ENCODE data around the gene TRHDE.

The TRHDE gene

GRCh38 chr12:72406111-72406510 lies 133.9 kb downstream of the TRHDE start:
- H3K9ac ChIP-seq, result no peak overlapping the region
- H3K36me3 ChIP-seq (ENCODE audit: control insufficient read depth, insufficient read depth, low read length), result no peaks in the 10 kb centered on the region
- no peaks in the 10 kb centered on the region for H3K4me1 ChIP-seq
- H3K4me2 ChIP-seq (ENCODE audit: low read length), result no peak overlapping the region
- TF ChIP-seq, protein P1, sequence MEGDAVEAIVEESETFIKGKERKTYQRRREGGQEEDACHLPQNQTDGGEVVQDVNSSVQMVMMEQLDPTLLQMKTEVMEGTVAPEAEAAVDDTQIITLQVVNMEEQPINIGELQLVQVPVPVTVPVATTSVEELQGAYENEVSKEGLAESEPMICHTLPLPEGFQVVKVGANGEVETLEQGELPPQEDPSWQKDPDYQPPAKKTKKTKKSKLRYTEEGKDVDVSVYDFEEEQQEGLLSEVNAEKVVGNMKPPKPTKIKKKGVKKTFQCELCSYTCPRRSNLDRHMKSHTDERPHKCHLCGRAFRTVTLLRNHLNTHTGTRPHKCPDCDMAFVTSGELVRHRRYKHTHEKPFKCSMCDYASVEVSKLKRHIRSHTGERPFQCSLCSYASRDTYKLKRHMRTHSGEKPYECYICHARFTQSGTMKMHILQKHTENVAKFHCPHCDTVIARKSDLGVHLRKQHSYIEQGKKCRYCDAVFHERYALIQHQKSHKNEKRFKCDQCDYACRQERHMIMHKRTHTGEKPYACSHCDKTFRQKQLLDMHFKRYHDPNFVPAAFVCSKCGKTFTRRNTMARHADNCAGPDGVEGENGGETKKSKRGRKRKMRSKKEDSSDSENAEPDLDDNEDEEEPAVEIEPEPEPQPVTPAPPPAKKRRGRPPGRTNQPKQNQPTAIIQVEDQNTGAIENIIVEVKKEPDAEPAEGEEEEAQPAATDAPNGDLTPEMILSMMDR (IDR thresholded peaks at IDR 0.05), result no peak
- H3K27ac ChIP-seq, result no peak overlapping the region
- H3K9me3 ChIP-seq (ENCODE audit: control insufficient read depth, low read length), result no peaks in the 10 kb centered on the region
- H2AFZ ChIP-seq, result no peak overlapping the region
- no peaks in the 10 kb centered on the region for H3K27me3 ChIP-seq (ENCODE audit: control insufficient read depth, insufficient read depth, low read length)
- no peaks in the 10 kb centered on the region for H3K79me2 ChIP-seq
- no peak overlapping the region for H3K4me3 ChIP-seq (ENCODE audit: low read depth, low read length)

GRCh38 chr12:72432037-72432604 lies 160.0 kb downstream of the TRHDE start:
- H3K9me3 ChIP-seq (ENCODE audit: control insufficient read depth, low read length), result no peaks in the 10 kb centered on the region
- H3K4me1 ChIP-seq, result no peaks in the 10 kb centered on the region
- H2AFZ ChIP-seq, result no peak overlapping the region
- no peak overlapping the region for H3K4me2 ChIP-seq (ENCODE audit: low read length)
- H3K9ac ChIP-seq, result no peak overlapping the region
- no peaks in the 10 kb centered on the region for H3K27me3 ChIP-seq (ENCODE audit: control insufficient read depth, insufficient read depth, low read length)
- no peak overlapping the region for H3K4me3 ChIP-seq (ENCODE audit: low read depth, low read length)
- TF ChIP-seq, protein P1 (IDR thresholded peaks at IDR 0.05), result no peak
- no peaks in the 10 kb centered on the region for H3K36me3 ChIP-seq (ENCODE audit: control insufficient read depth, insufficient read depth, low read length)
- no peaks in the 10 kb centered on the region for H3K79me2 ChIP-seq
- H3K27ac ChIP-seq, result no peak overlapping the region

GRCh38 chr12:72433298-72433697 lies 161.1 kb downstream of the TRHDE start:
- no peak overlapping the region for H2AFZ ChIP-seq
- no peak overlapping the region for H3K27ac ChIP-seq
- H3K4me3 ChIP-seq (ENCODE audit: low read depth, low read length), result no peak overlapping the region
- no peak overlapping the region for H3K9ac ChIP-seq
- H3K4me1 ChIP-seq, result no peaks in the 10 kb centered on the region
- no peaks in the 10 kb centered on the region for H3K36me3 ChIP-seq (ENCODE audit: control insufficient read depth, insufficient read depth, low read length)
- H3K79me2 ChIP-seq, result no peaks in the 10 kb centered on the region
- TF ChIP-seq, protein P1 (IDR thresholded peaks at IDR 0.05), result no peak
- no peaks in the 10 kb centered on the region for H3K9me3 ChIP-seq (ENCODE audit: control insufficient read depth, low read length)
- no peaks in the 10 kb centered on the region for H3K27me3 ChIP-seq (ENCODE audit: control insufficient read depth, insufficient read depth, low read length)
- H3K4me2 ChIP-seq (ENCODE audit: low read length), result no peak overlapping the region

DNA sequence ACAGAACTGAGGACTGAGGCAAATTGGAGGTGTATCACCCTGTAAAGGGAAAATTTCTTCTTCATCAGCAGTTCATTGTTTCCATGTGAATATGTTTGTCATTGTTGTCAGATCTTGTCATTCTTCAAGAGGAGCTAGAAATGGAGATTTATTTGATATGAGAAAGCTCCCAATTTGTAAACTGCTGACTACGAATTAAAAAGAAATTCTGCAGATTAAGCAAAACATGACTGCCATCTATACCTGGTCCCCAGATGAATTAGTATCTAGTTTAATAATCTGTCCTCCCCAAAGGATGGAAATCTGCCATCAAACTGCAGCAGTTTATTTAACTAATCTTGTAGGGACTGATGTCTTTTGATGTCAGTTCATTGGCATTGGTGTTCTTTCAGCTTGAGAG lies 162.8 kb downstream of the TRHDE start:
- Histone ChIP-seq H2AFZ (no peak overlapping the region), H3K27me3 (ENCODE audit: control insufficient read depth, insufficient read depth, low read length) (no peaks in the 10 kb centered on the region), H3K4me1 (no peaks in the 10 kb centered on the region), H3K79me2 (no peaks in the 10 kb centered on the region), H3K27ac (no peak overlapping the region), H3K4me2 (ENCODE audit: low read length) (no peak overlapping the region), H3K36me3 (ENCODE audit: control insufficient read depth, insufficient read depth, low read length) (no peaks in the 10 kb centered on the region), H3K9me3 (ENCODE audit: control insufficient read depth, low read length) (no peaks in the 10 kb centered on the region), H3K9ac (no peak overlapping the region), H3K4me3 (ENCODE audit: low read depth, low read length) (no peak overlapping the region)
- TF ChIP-seq, protein P1 (IDR thresholded peaks at IDR 0.05), result no peak

DNA sequence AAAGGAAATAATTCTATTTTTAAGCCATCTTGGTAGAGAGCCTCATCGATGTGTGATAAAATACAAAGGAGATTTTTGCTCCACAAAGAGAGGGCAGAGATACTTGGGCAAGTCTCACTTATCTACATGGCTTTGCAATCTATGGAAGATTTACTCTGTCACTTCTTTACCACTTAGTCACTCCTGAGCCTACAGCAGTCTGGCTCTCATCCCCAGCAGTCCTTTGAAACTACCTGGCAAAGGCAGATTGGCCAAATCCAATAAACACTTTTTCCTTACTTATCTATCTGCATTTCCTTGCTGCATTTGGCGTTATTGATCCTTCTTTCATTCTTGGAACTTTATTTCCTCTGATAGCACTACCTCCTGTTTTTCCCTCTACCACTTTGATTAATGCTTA lies 170.0 kb downstream of the TRHDE start:
- Histone ChIP-seq H3K27ac (no peak overlapping the region), H3K9me3 (ENCODE audit: control insufficient read depth, low read length) (no peaks in the 10 kb centered on the region), H2AFZ (no peak overlapping the region), H3K4me2 (ENCODE audit: low read length) (no peak overlapping the region), H3K36me3 (ENCODE audit: control insufficient read depth, insufficient read depth, low read length) (no peaks in the 10 kb centered on the region), H3K27me3 (ENCODE audit: control insufficient read depth, insufficient read depth, low read length) (no peaks in the 10 kb centered on the region), H3K4me1 (no peaks in the 10 kb centered on the region), H3K4me3 (ENCODE audit: low read depth, low read length) (no peak overlapping the region), H3K9ac (no peak overlapping the region), H3K79me2 (no peaks in the 10 kb centered on the region)
- TF ChIP-seq, protein P1 (IDR thresholded peaks at IDR 0.05), result no peak
